ENCODE results near the gene ZSWIM7. TPM values are rescaled to one million over a fixed set of nuclear protein-coding genes. Genes with fewer than 3 reads are reported as not detected.
"Not testable (repeated sequence)": the region's sequence is repeated elsewhere in the genome, so short reads cannot be mapped to it uniquely, and the experiment has no call there.

The ZSWIM7 gene
- total RNA-seq, 2 experiments from 2014 or later = 14.5 to 18.2 TPM

- H3K4me1 Mint-ChIP-seq (ENCODE audit: low read depth) = peaks cover 11% of the 10 kb centered on the region
- intact Hi-C loops (cut with micrococcal nuclease) = no loop called here
- no peak for ATAC-seq
Observed at GRCh38 chr17:15943971-15944758, 55.3 kb downstream of the ZSWIM7 start.

DNA sequence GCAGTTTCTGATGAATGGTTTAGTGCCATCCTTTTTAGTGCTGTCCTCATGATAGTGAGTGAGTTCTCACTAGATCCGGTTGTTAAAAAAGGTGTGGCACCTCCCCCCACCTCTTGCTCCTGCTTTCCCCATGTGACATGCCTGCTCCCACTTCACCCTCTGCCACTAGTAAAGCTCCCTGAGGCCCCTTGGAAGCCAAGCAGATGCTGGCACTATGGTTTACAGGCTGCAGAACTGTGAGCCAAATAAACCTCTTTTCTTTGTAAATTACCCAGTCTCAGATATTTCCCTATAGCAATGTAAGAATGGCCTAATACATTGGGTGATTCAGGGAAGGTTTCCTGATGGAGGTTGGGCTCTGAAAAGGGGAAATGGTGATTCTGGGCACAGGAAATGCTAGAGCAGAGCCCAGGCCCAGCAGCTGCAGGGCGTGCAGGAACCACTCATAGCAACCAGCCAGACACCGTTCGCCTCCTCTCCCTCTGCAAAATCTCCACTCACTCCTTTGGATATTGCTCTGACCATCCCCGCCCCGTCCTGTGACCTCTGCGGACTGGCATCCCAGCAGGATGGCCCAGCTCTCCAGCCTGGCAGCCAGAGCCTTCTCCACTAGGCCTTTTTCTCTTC, 57.2 kb downstream of the ZSWIM7 start:
- Mint-ChIP-seq H3K36me3 (ENCODE audit: low read depth) (no peaks in the 10 kb centered on the region), H3K9me3 (no peaks in the 10 kb centered on the region), H3K4me1 (ENCODE audit: low read depth) (peaks cover 11% of the 10 kb centered on the region), H3K27ac (no peak overlapping the region), H3K27me3 (peaks cover 27% of the 10 kb centered on the region), H3K4me3 (no peak overlapping the region)
- POLR2A ChIA-PET = no interaction called here
- DNase-seq (no peak), ATAC-seq (no peak)
- TF ChIP-seq, protein P1, sequence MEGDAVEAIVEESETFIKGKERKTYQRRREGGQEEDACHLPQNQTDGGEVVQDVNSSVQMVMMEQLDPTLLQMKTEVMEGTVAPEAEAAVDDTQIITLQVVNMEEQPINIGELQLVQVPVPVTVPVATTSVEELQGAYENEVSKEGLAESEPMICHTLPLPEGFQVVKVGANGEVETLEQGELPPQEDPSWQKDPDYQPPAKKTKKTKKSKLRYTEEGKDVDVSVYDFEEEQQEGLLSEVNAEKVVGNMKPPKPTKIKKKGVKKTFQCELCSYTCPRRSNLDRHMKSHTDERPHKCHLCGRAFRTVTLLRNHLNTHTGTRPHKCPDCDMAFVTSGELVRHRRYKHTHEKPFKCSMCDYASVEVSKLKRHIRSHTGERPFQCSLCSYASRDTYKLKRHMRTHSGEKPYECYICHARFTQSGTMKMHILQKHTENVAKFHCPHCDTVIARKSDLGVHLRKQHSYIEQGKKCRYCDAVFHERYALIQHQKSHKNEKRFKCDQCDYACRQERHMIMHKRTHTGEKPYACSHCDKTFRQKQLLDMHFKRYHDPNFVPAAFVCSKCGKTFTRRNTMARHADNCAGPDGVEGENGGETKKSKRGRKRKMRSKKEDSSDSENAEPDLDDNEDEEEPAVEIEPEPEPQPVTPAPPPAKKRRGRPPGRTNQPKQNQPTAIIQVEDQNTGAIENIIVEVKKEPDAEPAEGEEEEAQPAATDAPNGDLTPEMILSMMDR (IDR thresholded peaks at IDR 0.05) = no peak
- intact Hi-C loops (cut with micrococcal nuclease) = no loop called here
- CTCF ChIA-PET = no interaction called here

More at GRCh38 chr17:15943971-15944758, 55.3 kb downstream of the ZSWIM7 start:
- Mint-ChIP-seq H3K4me3 (peak overlapping the region; percentile 65), H3K9me3 (no peaks in the 10 kb centered on the region), H3K36me3 (ENCODE audit: low read depth) (no peaks in the 10 kb centered on the region), H3K27ac (peak overlapping the region; percentile 61), H3K27me3 (peaks cover 27% of the 10 kb centered on the region)
- no peak for DNase-seq
- POLR2A ChIA-PET = interaction anchor here (1.1 to 3.0 kb wide), 3 partner anchors 15 to 55 kb away, joined by 4 to 22 read pairs (median 19); partner anchors contain the start of genes TTC19 and ZSWIM7
- TF ChIP-seq, protein P1 (IDR thresholded peaks at IDR 0.05) = no peak
- CTCF ChIA-PET = interaction anchor here (1.0 to 2.4 kb wide), 8 partner anchors 8 to 102 kb away, joined by 3 to 14 read pairs (median 4); partner anchors contain the start of genes TTC19 and ZSWIM7

DNA sequence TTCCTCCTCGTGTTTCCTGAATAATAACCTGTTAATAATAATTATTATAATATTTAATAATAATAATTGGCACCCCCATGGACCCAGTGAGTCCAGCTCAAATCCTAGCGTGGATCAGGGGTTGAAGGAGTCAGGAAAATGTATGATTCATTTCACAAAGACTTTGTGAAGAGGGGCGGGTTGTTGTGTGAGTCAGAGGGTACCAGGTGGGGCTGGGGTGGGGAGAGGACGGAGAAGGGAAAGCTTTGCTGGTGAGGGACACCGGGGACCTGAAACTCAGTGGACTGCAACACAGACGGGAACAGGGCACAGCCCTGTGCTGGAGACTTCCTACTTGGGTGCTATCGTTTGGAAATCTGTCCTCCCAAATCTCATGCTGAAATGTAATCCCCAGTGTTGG, 57.7 kb downstream of the ZSWIM7 start:
- Mint-ChIP-seq H3K27me3 (peaks cover 27% of the 10 kb centered on the region), H3K36me3 (ENCODE audit: low read depth) (no peaks in the 10 kb centered on the region), H3K27ac (no peak overlapping the region), H3K4me1 (ENCODE audit: low read depth) (peaks cover 11% of the 10 kb centered on the region), H3K9me3 (no peaks in the 10 kb centered on the region), H3K4me3 (no peak overlapping the region)
- POLR2A ChIA-PET = no interaction called here
- intact Hi-C loops (cut with micrococcal nuclease) = no loop called here
- TF ChIP-seq, protein P1 (IDR thresholded peaks at IDR 0.05) = no peak
- CTCF ChIA-PET = no interaction called here
- ATAC-seq (no peak), DNase-seq (no peak)

DNA sequence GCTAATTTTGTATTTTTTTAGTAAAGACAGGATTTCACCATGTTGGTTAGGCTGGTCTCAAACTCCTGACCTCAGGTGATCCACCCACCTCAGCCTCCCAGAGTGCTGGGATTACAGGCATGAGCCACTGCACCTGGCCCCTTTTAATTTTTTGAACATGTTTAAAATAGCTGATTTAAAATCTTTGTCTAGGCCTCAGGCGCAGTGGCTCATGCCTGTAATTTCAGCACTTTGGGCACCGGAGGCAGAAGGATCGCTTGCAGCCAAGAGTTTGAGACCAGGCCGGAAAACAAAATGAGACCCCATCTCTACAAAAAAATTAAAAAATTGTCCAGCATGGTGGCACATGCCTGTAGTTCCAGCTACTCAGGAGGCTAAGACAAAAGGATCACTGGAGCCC, 63.0 kb downstream of the ZSWIM7 start:
- DNase-seq; ATAC-seq; H3K36me3 Mint-ChIP-seq (ENCODE audit: low read depth); intact Hi-C loops (cut with micrococcal nuclease); H3K9me3 Mint-ChIP-seq; H3K4me1 Mint-ChIP-seq (ENCODE audit: low read depth); H3K27me3 Mint-ChIP-seq; H3K27ac Mint-ChIP-seq; H3K4me3 Mint-ChIP-seq: not testable (repeated sequence)
- ChIA-PET CTCF (interaction anchor here (0.8 kb wide), 1 partner anchor 9 kb away, joined by 3 read pairs; the partner anchor contains the start of gene ADORA2B), POLR2A (interaction anchor here (1.0 kb wide), 1 partner anchor 10 kb away, joined by 4 read pairs; no protein-coding TSS in a partner anchor)

GRCh38 chr17:15935891-15936290, 63.6 kb downstream of the ZSWIM7 start:
- no peak overlapping the region for H3K4me3 Mint-ChIP-seq
- intact Hi-C loops (cut with micrococcal nuclease) = no loop called here
- DNase-seq = no peak
- H3K9me3 Mint-ChIP-seq = no peaks in the 10 kb centered on the region
- ChIA-PET CTCF (interaction anchor here (0.8 kb wide), 1 partner anchor 9 kb away, joined by 3 read pairs; the partner anchor contains the start of gene ADORA2B), POLR2A (interaction anchor here (1.0 kb wide), 1 partner anchor 10 kb away, joined by 4 read pairs; no protein-coding TSS in a partner anchor)
- no peak for ATAC-seq
- no peak overlapping the region for H3K27ac Mint-ChIP-seq
- no peaks in the 10 kb centered on the region for H3K27me3 Mint-ChIP-seq
- no peaks in the 10 kb centered on the region for H3K36me3 Mint-ChIP-seq (ENCODE audit: low read depth)
- no peaks in the 10 kb centered on the region for H3K4me1 Mint-ChIP-seq (ENCODE audit: low read depth)
- TF ChIP-seq, protein P1 (IDR thresholded peaks at IDR 0.05) = no peak

All from activated CD8-positive, alpha-beta T cell treated with anti-CD3 and anti-CD28 coated beads for 36 hours (primary cell).